ENCODE results near the gene GOLGA1. TPM values are rescaled to one million over a fixed set of nuclear protein-coding genes. Genes with fewer than 3 reads are reported as not detected.
"Not testable (repeated sequence)": the region's sequence is repeated elsewhere in the genome, so short reads cannot be mapped to it uniquely, and the experiment has no call there.

The GOLGA1 gene
- polyA plus RNA-seq, 1 donor (not counting 4 experiments of a cell fraction or from before 2014, with no cell fraction given), result 7.4 TPM

GRCh38 chr9:124849801-124850200 lies 91.1 kb downstream of the GOLGA1 start:
- H3K36me3 ChIP-seq (ENCODE audit: control insufficient read depth in 2 of 2, extremely low read depth in 1 of 2, insufficient read depth in 2 of 2, low read length in 2 of 2), result no peaks in the 10 kb centered on the region
- no peaks in the 10 kb centered on the region for H3K9me1 ChIP-seq (ENCODE audit: control insufficient read depth, extremely low read depth, insufficient read depth, low read length)
- no peaks in the 10 kb centered on the region for H3K27me3 ChIP-seq (ENCODE audit: control insufficient read depth, extremely low read depth, insufficient read depth, low read length)
- no peak overlapping the region for H3K4me2 ChIP-seq (ENCODE audit: control insufficient read depth, extremely low read depth, insufficient read depth, low read depth, low read length)
- no peak overlapping the region for H3K27ac ChIP-seq (ENCODE audit: control insufficient read depth, insufficient read depth, low read length)
- H4K20me1 ChIP-seq (ENCODE audit: control insufficient read depth, extremely low read depth, insufficient read depth, low read length), result peaks cover 5% of the 10 kb centered on the region
- dilution Hi-C loops (cut with MboI; ENCODE audit: extremely low pct_ligation_motif_present, low sequenced_read_pairs), result no loop called here
- H3K79me2 ChIP-seq (ENCODE audit: control insufficient read depth, insufficient read depth, low read length), result no peaks in the 10 kb centered on the region
- FAIRE-seq (no peak), DNase-seq (ENCODE audit: low read depth, low spot score) (no peak)
- H3K4me1 ChIP-seq (ENCODE audit: control insufficient read depth, extremely low read depth, insufficient read depth, low read length), result peaks cover 10% of the 10 kb centered on the region
- H3K9me3 ChIP-seq (ENCODE audit: control insufficient read depth, low read depth, low read length), result no peaks in the 10 kb centered on the region
- H2AFZ ChIP-seq (ENCODE audit: control insufficient read depth, low read length), result no peak overlapping the region
- H3K4me3 ChIP-seq (ENCODE audit: control insufficient read depth in 2 of 3, extremely low read depth in 1 of 3, insufficient read depth in 2 of 3, low read depth in 1 of 3, low read length in 3 of 3), result no peak overlapping the region
- H3K9ac ChIP-seq (ENCODE audit: control insufficient read depth, extremely low read depth, insufficient read depth, low read length), result no peak overlapping the region
- TF ChIP-seq CTCF (optimal IDR thresholded peaks at IDR 0.05 in 1 of 3, IDR thresholded peaks at IDR 0.05 in 1 of 3, conservative IDR thresholded peaks at IDR 0.05 in 1 of 3; ENCODE audit: extremely low read depth in 1 of 3, insufficient read depth in 2 of 3, low read length in 3 of 3), result no peak
- TF ChIP-seq EZH2 (IDR thresholded peaks at IDR 0.05; ENCODE audit: low read length), result no peak

GRCh38 chr9:124846969-124847368 lies 93.9 kb downstream of the GOLGA1 start:
- no peak overlapping the region for H2AFZ ChIP-seq (ENCODE audit: control insufficient read depth, low read length)
- H3K9ac ChIP-seq (ENCODE audit: control insufficient read depth, extremely low read depth, insufficient read depth, low read length), result no peak overlapping the region
- no peak for DNase-seq (ENCODE audit: low read depth, low spot score)
- H3K4me3 ChIP-seq (ENCODE audit: control insufficient read depth in 2 of 3, extremely low read depth in 1 of 3, insufficient read depth in 2 of 3, low read depth in 1 of 3, low read length in 3 of 3), result no peak overlapping the region
- no peaks in the 10 kb centered on the region for H3K27me3 ChIP-seq (ENCODE audit: control insufficient read depth, extremely low read depth, insufficient read depth, low read length)
- H3K36me3 ChIP-seq (ENCODE audit: control insufficient read depth in 2 of 2, extremely low read depth in 1 of 2, insufficient read depth in 2 of 2, low read length in 2 of 2), result no peaks in the 10 kb centered on the region
- H3K9me3 ChIP-seq (ENCODE audit: control insufficient read depth, low read depth, low read length), result no peaks in the 10 kb centered on the region
- H3K27ac ChIP-seq (ENCODE audit: control insufficient read depth, insufficient read depth, low read length), result no peak overlapping the region
- H3K4me2 ChIP-seq (ENCODE audit: control insufficient read depth, extremely low read depth, insufficient read depth, low read depth, low read length), result no peak overlapping the region
- H3K79me2 ChIP-seq (ENCODE audit: control insufficient read depth, insufficient read depth, low read length), result no peaks in the 10 kb centered on the region
- no peak for TF ChIP-seq EZH2 (IDR thresholded peaks at IDR 0.05; ENCODE audit: low read length)
- TF ChIP-seq CTCF (optimal IDR thresholded peaks at IDR 0.05 in 1 of 3, IDR thresholded peaks at IDR 0.05 in 1 of 3, conservative IDR thresholded peaks at IDR 0.05 in 1 of 3; ENCODE audit: extremely low read depth in 1 of 3, insufficient read depth in 2 of 3, low read length in 3 of 3), result no peak
- FAIRE-seq, result no peak
- dilution Hi-C loops (cut with MboI; ENCODE audit: extremely low pct_ligation_motif_present, low sequenced_read_pairs), result no loop called here
- no peaks in the 10 kb centered on the region for H4K20me1 ChIP-seq (ENCODE audit: control insufficient read depth, extremely low read depth, insufficient read depth, low read length)
- no peaks in the 10 kb centered on the region for H3K4me1 ChIP-seq (ENCODE audit: control insufficient read depth, extremely low read depth, insufficient read depth, low read length)
- H3K9me1 ChIP-seq (ENCODE audit: control insufficient read depth, extremely low read depth, insufficient read depth, low read length), result no peaks in the 10 kb centered on the region

GRCh38 chr9:124846467-124846866 lies 94.4 kb downstream of the GOLGA1 start:
- H3K79me2 ChIP-seq (ENCODE audit: control insufficient read depth, insufficient read depth, low read length); H3K9me1 ChIP-seq (ENCODE audit: control insufficient read depth, extremely low read depth, insufficient read depth, low read length); H3K4me2 ChIP-seq (ENCODE audit: control insufficient read depth, extremely low read depth, insufficient read depth, low read depth, low read length); H3K27me3 ChIP-seq (ENCODE audit: control insufficient read depth, extremely low read depth, insufficient read depth, low read length); H3K36me3 ChIP-seq (ENCODE audit: control insufficient read depth in 2 of 2, extremely low read depth in 1 of 2, insufficient read depth in 2 of 2, low read length in 2 of 2); H2AFZ ChIP-seq (ENCODE audit: control insufficient read depth, low read length); FAIRE-seq; H3K27ac ChIP-seq (ENCODE audit: control insufficient read depth, insufficient read depth, low read length); H4K20me1 ChIP-seq (ENCODE audit: control insufficient read depth, extremely low read depth, insufficient read depth, low read length); H3K9me3 ChIP-seq (ENCODE audit: control insufficient read depth, low read depth, low read length); H3K9ac ChIP-seq (ENCODE audit: control insufficient read depth, extremely low read depth, insufficient read depth, low read length); DNase-seq (ENCODE audit: low read depth, low spot score); dilution Hi-C loops (cut with MboI; ENCODE audit: extremely low pct_ligation_motif_present, low sequenced_read_pairs); H3K4me3 ChIP-seq (ENCODE audit: control insufficient read depth in 2 of 3, extremely low read depth in 1 of 3, insufficient read depth in 2 of 3, low read depth in 1 of 3, low read length in 3 of 3); H3K4me1 ChIP-seq (ENCODE audit: control insufficient read depth, extremely low read depth, insufficient read depth, low read length): not testable (repeated sequence)
